ENCODE data around the gene ZNF764.

The ZNF764 gene

GRCh38 chr16:30570636-30571444 is 12.7 kb upstream of the ZNF764 start:
- peak; percentile 62 for DNase-seq (ENCODE audit: low read depth, low spot score)

- DNase-seq (ENCODE audit: low read depth, low spot score), result no peak
Observed at GRCh38 chr16:30569746-30570635, 11.8 kb upstream of the ZNF764 start.

DNA sequence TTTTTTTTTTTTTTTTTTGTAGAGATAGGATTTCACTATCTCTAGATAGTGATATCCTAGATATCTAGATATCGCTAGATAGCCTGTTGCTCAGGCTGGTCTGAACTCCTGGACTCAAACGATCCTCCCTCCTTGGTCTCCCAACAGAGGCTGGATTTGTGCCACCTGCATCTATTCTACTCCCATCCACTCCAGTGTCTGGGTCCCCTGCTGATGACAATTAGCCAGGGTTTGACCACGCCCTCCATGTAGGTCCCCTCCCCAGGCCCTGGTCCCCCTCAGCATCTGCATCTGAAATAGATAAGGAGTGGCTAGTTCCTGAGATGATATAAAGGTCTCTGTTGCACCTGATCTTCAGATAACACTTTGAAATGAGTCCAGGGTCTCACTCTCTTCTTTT is 11.1 kb upstream of the ZNF764 start:
- no peak for DNase-seq (ENCODE audit: low read depth, low spot score)

DNA sequence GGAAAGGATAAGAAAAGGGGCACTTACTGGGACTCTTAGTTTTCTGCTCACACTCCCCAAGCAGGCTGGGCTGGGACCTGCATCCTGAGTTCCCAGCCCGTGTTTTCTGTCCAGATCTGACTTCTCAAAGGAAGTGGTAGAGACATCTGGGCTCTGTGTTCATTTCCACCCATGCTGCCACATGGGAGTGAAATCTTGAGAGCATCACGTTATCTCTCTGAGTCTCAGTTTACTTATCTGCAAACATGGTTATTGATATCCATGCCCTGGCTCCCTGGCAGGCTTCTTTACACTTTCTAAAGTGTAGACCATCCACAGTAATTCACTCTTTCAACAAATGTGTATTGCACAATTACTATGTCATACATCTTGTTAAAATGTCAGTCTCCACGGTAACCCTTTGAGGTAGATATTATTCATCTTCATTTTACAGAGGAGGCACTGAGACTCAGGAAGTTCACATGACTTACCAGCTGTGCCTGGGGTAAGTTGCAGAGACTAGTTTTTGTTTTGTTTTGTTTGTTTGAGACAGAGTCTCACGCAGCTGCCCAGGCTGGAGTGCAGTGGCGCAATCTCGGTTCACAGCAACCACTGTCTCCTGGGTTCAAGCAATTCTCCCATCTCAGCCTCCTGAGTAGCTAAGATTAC is 9.9 kb upstream of the ZNF764 start:
- DNase-seq (ENCODE audit: low read depth, low spot score), result no peak

- peak; percentile 4 for DNase-seq (ENCODE audit: low read depth, low spot score)
Observed at GRCh38 chr16:30567160-30567990, 9.2 kb upstream of the ZNF764 start.

DNA sequence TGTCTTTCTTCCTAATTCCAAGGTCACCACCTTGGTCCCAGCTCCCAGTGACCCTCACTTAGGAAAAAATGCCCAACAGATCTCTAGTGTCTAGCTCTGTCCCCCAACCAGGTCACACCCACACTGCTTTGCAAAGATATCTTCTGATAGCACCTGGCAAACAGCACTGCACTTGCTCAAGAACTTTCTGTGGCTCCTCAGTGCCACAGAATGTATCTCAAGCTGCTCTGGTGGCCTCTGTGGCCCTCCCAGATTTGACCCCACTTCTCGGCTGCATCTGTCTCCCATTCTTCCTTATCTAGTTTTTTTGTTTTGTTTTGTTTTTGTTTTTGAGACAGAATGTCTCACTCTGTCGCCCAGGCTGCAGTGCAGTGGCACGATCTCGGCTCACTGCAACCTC is 8.4 kb upstream of the ZNF764 start:
- DNase-seq (ENCODE audit: low read depth, low spot score), result no peak

GRCh38 chr16:30565984-30566383 is 7.8 kb upstream of the ZNF764 start:
- no peak for DNase-seq (ENCODE audit: low read depth, low spot score)

GRCh38 chr16:30565526-30565925 is 7.4 kb upstream of the ZNF764 start:
- DNase-seq (ENCODE audit: low read depth, low spot score), result no peak

DNA sequence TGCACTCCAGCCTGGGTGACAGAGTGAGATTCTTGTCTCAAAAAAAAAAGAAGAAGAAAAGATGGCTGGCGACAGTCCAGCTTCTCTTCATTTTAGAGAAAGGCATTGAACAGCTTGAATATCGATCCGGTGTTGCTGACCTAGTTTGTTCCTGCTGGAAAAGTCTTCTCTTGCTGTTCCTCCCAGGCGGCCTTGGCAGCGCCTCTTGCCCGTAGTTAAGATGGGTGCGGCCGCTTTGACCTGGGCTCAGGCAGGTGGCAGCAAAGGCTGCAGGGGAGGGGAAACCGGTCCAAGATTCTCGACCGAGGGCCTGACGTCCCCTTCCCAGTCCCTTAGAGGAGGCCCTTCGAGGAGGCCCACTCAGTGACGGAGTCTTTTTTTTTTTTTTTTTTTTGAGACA is 3.8 kb upstream of the ZNF764 start:
- DNase-seq (ENCODE audit: low read depth, low spot score), result no peak

- no peak for DNase-seq (ENCODE audit: low read depth, low spot score)
Observed at GRCh38 chr16:30561089-30561816, 3.1 kb upstream of the ZNF764 start.

DNA sequence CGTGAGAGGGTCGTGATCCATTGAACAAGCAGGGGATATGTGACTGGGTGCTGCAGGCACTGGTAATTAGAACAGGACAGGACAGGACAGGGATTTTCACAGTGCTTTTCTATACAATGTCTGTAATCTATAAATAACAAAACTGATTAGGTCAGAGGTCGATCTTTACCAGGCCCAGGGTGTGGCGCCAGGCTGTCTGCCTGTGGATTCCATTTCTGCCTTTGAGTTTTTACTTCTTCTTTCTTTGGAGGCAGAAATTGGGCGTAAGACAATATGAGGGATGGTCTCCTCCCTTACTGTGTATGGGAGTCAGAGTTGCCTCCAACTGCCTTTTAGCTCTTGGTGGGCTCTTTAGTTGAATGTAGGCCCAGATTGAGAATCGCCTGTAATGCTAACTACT is 1.5 kb upstream of the ZNF764 start:
- no peak for DNase-seq (ENCODE audit: low read depth, low spot score)

DNA sequence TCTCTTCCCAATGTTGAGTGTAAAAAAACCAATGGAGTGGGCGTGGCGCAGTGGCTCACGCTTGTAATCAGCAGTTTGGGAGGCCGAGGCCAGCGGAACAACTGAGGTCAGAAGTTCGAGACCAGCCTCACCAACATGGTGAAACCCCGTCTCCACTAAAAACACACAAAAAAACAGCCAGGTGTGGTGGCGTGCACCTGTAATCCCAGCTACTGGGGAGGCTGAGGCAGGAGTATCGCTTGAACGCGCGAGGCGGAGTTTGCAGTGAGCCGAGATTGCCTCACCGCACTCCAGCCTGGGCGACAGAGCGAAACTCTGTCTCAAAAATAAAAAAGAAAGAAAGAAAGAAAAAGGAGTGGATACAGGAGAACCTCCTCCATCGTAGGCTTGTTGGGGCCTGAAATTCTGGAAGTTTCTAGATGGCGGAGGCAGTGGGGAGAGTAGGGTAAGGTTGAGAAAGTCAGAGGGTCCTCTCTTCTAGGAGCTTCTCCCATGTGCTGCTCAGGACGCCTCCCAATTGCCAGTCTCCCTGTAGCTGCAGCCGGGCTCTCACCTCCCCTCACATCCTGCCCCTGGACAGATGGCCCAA is 709 bp upstream of the ZNF764 start:
- no peak for DNase-seq (ENCODE audit: low read depth, low spot score)

- no peak for DNase-seq (ENCODE audit: low read depth, low spot score)
Observed at GRCh38 chr16:30557707-30557956, 542 bp downstream of the ZNF764 start.

DNA sequence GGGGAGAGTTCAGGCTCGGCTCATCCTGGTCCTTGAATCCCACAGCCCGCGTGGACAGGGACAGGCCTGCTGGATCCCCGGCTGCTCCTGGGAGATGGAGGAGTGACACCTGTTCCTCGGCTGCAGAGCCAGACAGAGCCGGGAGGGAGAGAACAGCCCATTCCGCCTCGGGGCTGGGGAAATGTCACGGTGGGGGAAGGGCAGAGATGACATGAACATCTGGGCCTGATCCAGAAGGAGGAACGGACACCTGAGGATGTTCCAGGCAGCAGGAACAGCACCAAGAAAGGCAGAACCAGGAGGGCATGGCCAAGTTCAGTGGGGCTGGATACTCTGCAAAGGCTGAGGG is 2.1 kb downstream of the ZNF764 start:
- no peak for DNase-seq (ENCODE audit: low read depth, low spot score)

- no peak for DNase-seq (ENCODE audit: low read depth, low spot score)
Observed at GRCh38 chr16:30555315-30556124, 2.7 kb downstream of the ZNF764 start.

- DNase-seq (ENCODE audit: low read depth, low spot score), result no peak
Observed at GRCh38 chr16:30554557-30555314, 3.4 kb downstream of the ZNF764 start.

- no peak for DNase-seq (ENCODE audit: low read depth, low spot score)
Observed at GRCh38 chr16:30553393-30553899, 4.7 kb downstream of the ZNF764 start.

GRCh38 chr16:30552956-30553355 is 5.2 kb downstream of the ZNF764 start:
- no peak for DNase-seq (ENCODE audit: low read depth, low spot score)

DNA sequence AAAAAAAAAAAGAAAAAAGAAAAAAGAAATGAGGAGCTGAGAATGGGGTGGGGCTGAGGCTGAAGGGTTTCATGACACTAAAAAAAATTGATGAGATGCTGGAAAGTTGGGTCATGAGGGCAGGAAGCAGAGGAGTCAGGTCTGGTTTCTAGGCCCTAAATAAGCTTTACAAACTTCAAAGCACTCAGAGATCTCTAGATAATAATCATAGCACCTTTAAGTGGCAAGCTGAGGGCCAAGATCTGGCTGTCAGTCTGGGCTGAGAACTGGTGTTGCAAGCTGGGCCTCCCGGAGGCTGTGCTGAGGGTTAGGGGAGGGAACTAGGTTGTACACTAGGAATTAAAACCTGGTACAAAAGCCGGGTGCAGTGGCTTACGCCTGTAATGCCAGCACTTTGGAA is 6.4 kb downstream of the ZNF764 start:
- DNase-seq (ENCODE audit: low read depth, low spot score), result no peak

Data from astrocyte of the hippocampus (primary cell).